BJ (cell line): Measurements from ENCODE around the gene XAGE2. TPM values are rescaled to one million over a fixed set of nuclear protein-coding genes. Genes with fewer than 3 reads are reported as not detected.

Source experiments
- CTCF ChIA-PET: fragments of 350-600 bp; formaldehyde crosslinking; extraction: SDS; loops from one replicate; lab custom pipeline; 2021; ENCODE audit warnings: antibody characterized with exemption, inconsistent platforms; lab: Yijun Ruan, JAX
- POLR2A ChIA-PET: fragments of 300-600 bp; sonication (Branson Sonifier 250); formaldehyde crosslinking; extraction: SDS; loops from one replicate; lab custom pipeline; 2021; ENCODE audit warnings: antibody characterized with exemption; lab: Charles Lee
- DNase-seq: peaks from one replicate; pipeline ENCODE4 v3.0.0-alpha.2; 2011; ENCODE audit warnings: low read depth
- H3K27me3 ChIP-seq: 2 replicates; pipeline ENCODE4 v1.6.0; 2011; ENCODE audit warnings: low read length; ENCODE audit not compliant: control insufficient read depth, insufficient read depth
- H3K36me3 ChIP-seq: 2 replicates; pipeline ENCODE4 v1.5.1; 2011; ENCODE audit warnings: low read length; ENCODE audit not compliant: control insufficient read depth, insufficient read depth
- H3K4me3 ChIP-seq: 2 replicates; pipeline ENCODE4 v1.5.1; 2011; ENCODE audit warnings: low read depth, mild to moderate bottlenecking, control low read depth, low read length
- polyA plus RNA-seq: library from polyadenylated mRNA; depleted of rRNA; stranded (reverse); fragments of >200 nt; gene quantifications from 2 replicates; pipeline ENCODE4 v1.2.3, GENCODE V29; 2011
- TF ChIP-seq, protein P1 (sequence below): IDR thresholded peaks from 2 replicates; pipeline ENCODE4 v1.5.1; 2011; ENCODE audit warnings: low read depth, mild to moderate bottlenecking, control low read depth, inconsistent platforms, low read length, moderate library complexity; ENCODE audit not compliant: insufficient read depth

The XAGE2 gene
- polyA plus RNA-seq, 1 experiment, result not detected

DNA sequence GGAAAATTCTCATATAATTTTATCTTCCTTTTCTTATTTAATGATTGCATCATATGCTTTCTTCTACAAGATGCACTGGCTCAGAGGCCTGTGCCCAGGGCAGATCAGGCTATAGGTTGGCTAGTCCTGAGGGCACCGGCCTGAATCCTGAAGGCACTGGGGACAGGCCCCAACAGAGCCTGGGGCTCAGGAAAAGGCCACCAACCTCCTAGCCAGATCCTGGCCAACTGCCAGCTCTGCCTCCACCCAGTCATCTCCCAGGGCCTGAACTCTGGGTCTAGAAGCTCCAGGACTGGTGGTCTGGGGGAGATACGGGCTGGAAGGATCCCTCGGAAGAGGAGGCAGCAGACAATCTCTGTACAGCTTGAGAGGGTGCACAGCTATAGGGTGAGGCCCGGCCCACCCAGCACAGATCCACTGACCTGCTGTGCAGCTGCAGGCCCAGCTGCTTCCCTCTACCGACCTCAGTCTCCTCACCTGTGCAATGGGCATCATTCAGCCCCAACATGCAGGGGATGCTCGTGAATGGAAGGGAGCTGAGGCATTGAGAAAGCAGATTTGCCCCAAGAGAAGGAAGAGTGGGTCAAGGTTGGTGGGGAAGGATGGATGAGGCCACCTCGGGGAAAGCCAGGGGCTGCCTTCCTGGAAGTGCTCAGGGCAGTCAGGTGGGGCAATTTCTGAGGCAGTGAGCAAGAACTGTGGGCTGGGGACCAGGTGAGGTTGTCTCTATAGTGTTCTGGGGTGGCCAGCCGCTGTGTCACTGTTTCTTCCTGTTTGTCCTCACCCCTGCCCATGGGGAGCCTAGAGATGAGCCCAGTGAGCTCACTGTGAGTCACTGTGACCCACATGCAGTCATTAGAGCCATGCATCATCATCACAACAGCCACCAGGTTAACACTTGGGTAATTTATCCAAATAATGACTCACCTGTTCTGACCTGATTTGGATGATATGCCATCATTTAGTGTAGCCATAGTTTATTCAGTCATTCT lies 22.4 kb upstream of the XAGE2 start:
- H3K27me3 ChIP-seq, result no peaks in the 10 kb centered on the region
- POLR2A ChIA-PET, result no interaction called here
- no peaks in the 10 kb centered on the region for H3K36me3 ChIP-seq
- TF ChIP-seq, protein P1, sequence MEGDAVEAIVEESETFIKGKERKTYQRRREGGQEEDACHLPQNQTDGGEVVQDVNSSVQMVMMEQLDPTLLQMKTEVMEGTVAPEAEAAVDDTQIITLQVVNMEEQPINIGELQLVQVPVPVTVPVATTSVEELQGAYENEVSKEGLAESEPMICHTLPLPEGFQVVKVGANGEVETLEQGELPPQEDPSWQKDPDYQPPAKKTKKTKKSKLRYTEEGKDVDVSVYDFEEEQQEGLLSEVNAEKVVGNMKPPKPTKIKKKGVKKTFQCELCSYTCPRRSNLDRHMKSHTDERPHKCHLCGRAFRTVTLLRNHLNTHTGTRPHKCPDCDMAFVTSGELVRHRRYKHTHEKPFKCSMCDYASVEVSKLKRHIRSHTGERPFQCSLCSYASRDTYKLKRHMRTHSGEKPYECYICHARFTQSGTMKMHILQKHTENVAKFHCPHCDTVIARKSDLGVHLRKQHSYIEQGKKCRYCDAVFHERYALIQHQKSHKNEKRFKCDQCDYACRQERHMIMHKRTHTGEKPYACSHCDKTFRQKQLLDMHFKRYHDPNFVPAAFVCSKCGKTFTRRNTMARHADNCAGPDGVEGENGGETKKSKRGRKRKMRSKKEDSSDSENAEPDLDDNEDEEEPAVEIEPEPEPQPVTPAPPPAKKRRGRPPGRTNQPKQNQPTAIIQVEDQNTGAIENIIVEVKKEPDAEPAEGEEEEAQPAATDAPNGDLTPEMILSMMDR, result no peak
- no peak overlapping the region for H3K4me3 ChIP-seq
- no peak for DNase-seq
- CTCF ChIA-PET, result interaction anchor here (0.6 to 0.8 kb wide), 3 partner anchors 72 to 1132 kb away, joined by 3 to 4 read pairs (median 3); no protein-coding TSS in a partner anchor

DNA sequence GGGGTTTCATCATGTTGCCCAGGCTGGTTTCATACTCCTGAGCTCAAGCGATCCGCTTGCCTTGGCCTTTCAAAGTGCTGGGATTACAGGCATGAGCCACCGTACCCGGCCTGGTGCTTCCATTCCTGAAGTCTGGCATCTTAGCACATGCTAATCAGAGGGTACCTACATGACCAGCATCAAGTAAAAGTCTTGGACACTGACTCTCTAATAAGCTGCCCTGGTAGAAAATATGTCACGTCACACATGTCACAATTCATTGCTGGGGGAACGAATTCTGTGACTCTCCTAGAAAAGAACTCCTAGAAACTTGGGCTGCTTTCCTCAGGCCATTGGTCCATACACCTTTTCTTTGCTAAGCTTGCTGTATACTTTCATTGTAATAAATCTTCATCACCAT lies 19.1 kb upstream of the XAGE2 start:
- Histone ChIP-seq H3K36me3 (no peaks in the 10 kb centered on the region), H3K27me3 (no peaks in the 10 kb centered on the region), H3K4me3 (no peak overlapping the region)
- ChIA-PET CTCF (interaction anchor here (1.4 kb wide), 1 partner anchor 56 kb away, joined by 4 read pairs; no protein-coding TSS in a partner anchor), POLR2A (no interaction called here)
- DNase-seq, result no peak
- TF ChIP-seq, protein P1, result no peak

DNA sequence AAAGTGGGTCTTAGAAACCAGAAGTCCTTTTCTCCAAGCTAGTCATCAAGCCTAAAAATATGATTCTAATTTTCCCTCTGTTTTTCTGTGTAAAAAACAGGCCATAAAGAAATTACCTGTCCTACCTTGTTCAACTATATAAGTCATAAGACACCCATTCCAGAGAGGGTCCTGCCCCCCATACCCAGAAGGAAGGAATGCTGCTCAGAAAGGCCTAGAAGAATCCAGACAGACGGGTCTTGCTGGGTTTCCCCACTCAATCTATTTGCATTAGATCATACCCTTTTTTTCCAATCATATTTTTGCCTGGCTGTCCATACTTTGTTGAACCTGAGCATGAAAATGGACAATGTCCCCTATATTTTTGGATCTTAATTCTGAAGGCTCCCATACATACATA lies 16.3 kb upstream of the XAGE2 start:
- CTCF ChIA-PET, result no interaction called here
- no peaks in the 10 kb centered on the region for H3K36me3 ChIP-seq

DNA sequence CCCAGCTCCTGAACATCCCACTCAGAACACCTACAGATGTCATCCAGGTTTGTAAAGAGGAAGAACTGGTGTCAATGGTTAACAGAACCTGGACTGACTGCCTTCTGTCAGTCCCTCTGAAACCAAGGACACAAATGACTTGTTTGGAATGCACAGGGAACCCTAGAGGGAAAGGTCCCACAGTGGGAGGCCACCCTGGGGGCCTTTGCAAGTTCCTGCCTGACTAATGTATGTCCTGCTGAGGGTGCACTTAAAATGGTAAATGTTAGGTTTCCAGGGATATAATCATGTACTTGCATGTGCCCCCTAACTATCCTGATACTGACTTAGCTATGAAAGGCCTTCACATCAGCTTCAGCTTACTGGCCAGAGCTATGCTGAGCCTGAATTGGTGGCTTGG lies 15.0 kb upstream of the XAGE2 start:
- TF ChIP-seq, protein P1, result no peak
- Histone ChIP-seq H3K27me3 (no peaks in the 10 kb centered on the region), H3K4me3 (no peak overlapping the region), H3K36me3 (no peaks in the 10 kb centered on the region)
- CTCF ChIA-PET, result no interaction called here
- no peak for DNase-seq
- POLR2A ChIA-PET, result no interaction called here

More for the DNA sequence above, 16.3 kb upstream of the XAGE2 start:
- Histone ChIP-seq H3K4me3 (no peak overlapping the region), H3K27me3 (no peaks in the 10 kb centered on the region)
- POLR2A ChIA-PET, result no interaction called here
- TF ChIP-seq, protein P1, result no peak
- DNase-seq, result no peak

DNA sequence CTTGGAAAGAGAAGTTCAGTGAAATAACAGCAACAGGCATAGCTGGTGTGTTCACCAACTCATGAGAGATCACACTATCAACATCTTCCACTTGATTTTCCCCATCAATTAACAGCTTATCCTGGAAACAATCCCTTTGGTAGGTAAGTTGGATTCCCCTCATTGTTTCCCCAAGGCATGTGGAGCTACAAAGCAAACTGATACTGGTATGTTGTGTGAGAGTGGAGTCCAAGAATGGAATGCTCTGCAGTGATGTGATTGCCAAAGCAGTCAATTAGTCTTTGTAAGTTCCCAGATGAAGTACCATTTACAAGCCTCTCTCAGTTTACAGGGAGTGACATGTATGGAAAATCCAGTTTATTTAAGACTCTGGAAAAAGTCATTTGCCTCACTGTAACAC lies 13.7 kb upstream of the XAGE2 start:
- Histone ChIP-seq H3K36me3 (no peaks in the 10 kb centered on the region), H3K4me3 (no peak overlapping the region), H3K27me3 (no peaks in the 10 kb centered on the region)
- CTCF ChIA-PET, result no interaction called here
- no peak for DNase-seq
- TF ChIP-seq, protein P1, result no peak
- POLR2A ChIA-PET, result no interaction called here
